DOHH2 (cell line): Measurements from ENCODE around the gene GRAMD2B.

Source experiments
- EZH2phosphoT487 ChIP-seq: fragments of 200-600 bp; sonication (generic); IDR thresholded peaks from 2 replicates; pipeline ENCODE4 v1.6.1; 2017; ENCODE audit warnings: borderline replicate concordance, mild to moderate bottlenecking, antibody characterized with exemption, low read length, moderate library complexity, mixed read lengths
- TF ChIP-seq, protein P1 (sequence below): fragments of 200-600 bp; sonication (generic); IDR thresholded peaks from one replicate; pipeline ENCODE4 v1.5.1; 2014; ENCODE audit warnings: antibody characterized with exemption, mild to moderate bottlenecking, low read depth, low read length; ENCODE audit not compliant: poor library complexity, severe bottlenecking

DNA sequence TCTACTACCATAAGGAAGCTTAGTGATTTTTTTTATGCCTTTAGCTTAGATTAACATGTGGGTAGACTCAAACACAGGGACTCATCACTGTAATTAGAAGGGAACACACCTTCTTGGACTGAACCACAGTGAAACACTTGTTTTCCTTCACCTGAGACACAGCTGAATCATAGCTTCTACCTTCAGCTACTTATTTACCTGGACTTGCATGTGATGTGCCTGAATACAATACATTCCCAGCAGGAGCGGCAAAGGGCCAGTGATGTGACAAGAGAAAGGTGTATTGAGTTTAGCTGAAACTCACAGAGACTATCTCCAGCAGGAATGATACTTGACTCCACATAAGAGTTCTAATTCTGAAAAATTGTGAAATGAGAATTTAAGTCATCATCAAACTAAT, 37.8 kb downstream of the GRAMD2B start:
- TF ChIP-seq, protein P1, sequence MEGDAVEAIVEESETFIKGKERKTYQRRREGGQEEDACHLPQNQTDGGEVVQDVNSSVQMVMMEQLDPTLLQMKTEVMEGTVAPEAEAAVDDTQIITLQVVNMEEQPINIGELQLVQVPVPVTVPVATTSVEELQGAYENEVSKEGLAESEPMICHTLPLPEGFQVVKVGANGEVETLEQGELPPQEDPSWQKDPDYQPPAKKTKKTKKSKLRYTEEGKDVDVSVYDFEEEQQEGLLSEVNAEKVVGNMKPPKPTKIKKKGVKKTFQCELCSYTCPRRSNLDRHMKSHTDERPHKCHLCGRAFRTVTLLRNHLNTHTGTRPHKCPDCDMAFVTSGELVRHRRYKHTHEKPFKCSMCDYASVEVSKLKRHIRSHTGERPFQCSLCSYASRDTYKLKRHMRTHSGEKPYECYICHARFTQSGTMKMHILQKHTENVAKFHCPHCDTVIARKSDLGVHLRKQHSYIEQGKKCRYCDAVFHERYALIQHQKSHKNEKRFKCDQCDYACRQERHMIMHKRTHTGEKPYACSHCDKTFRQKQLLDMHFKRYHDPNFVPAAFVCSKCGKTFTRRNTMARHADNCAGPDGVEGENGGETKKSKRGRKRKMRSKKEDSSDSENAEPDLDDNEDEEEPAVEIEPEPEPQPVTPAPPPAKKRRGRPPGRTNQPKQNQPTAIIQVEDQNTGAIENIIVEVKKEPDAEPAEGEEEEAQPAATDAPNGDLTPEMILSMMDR, result no peak
- no peak for TF ChIP-seq EZH2phosphoT487
